Astrocyte (in vitro differentiated cells and primary cell): ENCODE data around the gene TMEM8B.

Experiments
- EZH2 ChIP-seq: IDR thresholded peaks from 2 replicates; pipeline ENCODE4 v1.6.1; 2012; ENCODE audit warnings: mild to moderate bottlenecking, low read length, inconsistent platforms; ENCODE audit not compliant: insufficient read depth
- TF ChIP-seq, protein P1 (sequence below): IDR thresholded peaks from 2 replicates; pipeline ENCODE4 v1.5.1; 2011; ENCODE audit warnings: low read depth, mild to moderate bottlenecking, inconsistent platforms, low read length, moderate library complexity; ENCODE audit not compliant: insufficient read depth

DNA sequence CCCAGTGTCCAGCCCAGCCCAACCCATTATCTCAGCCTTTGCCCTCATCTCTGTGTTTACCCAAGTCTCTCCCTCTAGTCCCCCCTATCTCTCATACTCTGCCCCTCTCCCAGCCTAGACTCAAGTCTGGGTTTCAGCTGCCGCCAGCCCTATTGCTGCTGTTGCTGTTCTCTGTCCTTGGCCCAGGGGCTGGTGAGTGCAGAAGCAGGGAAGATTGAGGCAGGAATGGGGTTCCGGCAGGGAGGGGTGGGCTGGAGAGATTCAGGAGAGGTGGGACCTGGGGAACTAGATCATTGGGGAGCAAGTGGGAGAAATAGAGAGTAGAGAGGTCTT, 702 bp downstream of the TMEM8B start:
- TF ChIP-seq, protein P1, sequence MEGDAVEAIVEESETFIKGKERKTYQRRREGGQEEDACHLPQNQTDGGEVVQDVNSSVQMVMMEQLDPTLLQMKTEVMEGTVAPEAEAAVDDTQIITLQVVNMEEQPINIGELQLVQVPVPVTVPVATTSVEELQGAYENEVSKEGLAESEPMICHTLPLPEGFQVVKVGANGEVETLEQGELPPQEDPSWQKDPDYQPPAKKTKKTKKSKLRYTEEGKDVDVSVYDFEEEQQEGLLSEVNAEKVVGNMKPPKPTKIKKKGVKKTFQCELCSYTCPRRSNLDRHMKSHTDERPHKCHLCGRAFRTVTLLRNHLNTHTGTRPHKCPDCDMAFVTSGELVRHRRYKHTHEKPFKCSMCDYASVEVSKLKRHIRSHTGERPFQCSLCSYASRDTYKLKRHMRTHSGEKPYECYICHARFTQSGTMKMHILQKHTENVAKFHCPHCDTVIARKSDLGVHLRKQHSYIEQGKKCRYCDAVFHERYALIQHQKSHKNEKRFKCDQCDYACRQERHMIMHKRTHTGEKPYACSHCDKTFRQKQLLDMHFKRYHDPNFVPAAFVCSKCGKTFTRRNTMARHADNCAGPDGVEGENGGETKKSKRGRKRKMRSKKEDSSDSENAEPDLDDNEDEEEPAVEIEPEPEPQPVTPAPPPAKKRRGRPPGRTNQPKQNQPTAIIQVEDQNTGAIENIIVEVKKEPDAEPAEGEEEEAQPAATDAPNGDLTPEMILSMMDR, result no peak
- no peak for TF ChIP-seq EZH2
